HFFc6 (cell line): ENCODE measurements around the gene TDP1. TPM values are rescaled to one million over a fixed set of nuclear protein-coding genes. Genes with fewer than 3 reads are reported as not detected.
A peak's percentile ranks its signal among the peaks of the same experiment; 100 is the strongest.

Experiments used
- DNase-seq: peaks from one replicate; pipeline ENCODE4 v3.0.0-alpha.2; 2018
- H3K27ac Mint-ChIP-seq: 2 replicates; pipeline ENCODE4 v1.8.0; 2020; ENCODE audit warnings: mild to moderate bottlenecking, mixed read lengths
- H3K27me3 Mint-ChIP-seq: 2 replicates; pipeline ENCODE4 v1.8.0; 2021; ENCODE audit warnings: mild to moderate bottlenecking, moderate library complexity, mixed read lengths; ENCODE audit not compliant: insufficient read depth
- H3K36me3 Mint-ChIP-seq: 2 replicates; pipeline ENCODE4 v1.8.0; 2021; ENCODE audit warnings: low read depth, mixed read lengths
- H3K4me1 Mint-ChIP-seq: 2 replicates; pipeline ENCODE4 v1.8.0; 2020; ENCODE audit warnings: low read depth, mixed read lengths
- H3K4me3 Mint-ChIP-seq: 2 replicates; pipeline ENCODE4 v1.8.0; 2020; ENCODE audit warnings: mild to moderate bottlenecking, moderate library complexity, mixed read lengths
- H3K9me3 Mint-ChIP-seq: 2 replicates; pipeline ENCODE4 v1.8.0; 2020; ENCODE audit warnings: mild to moderate bottlenecking, mixed read lengths
- CTCF ChIP-seq: fragments of 200-600 bp; sonication (generic); IDR thresholded peaks from 2 replicates; pipeline ENCODE4 v1.5.0; 2021; ENCODE audit warnings: antibody characterized with exemption, mild to moderate bottlenecking
- long read RNA-seq: library from polyadenylated mRNA; unstranded; transcript quantifications from one replicate; pipeline ENCODE4 v2.0.0, GENCODE V29; 2019
- total RNA-seq, 6 experiments: library from RNA; stranded (reverse); fragmentation: NEBNext Ultra II Directional; extraction: Animal tissue kit (Norgen Biotek cat#: 25700); gene quantifications; 2 replicates in 1 of 6; 3 replicates in 5 of 6; pipeline ENCODE4 v1.2.3, GENCODE V29; 2021

Gene TDP1
- 10 to 100 TPM; 20.3 to 28.3 (median 23.3) TPM for total RNA-seq
- long read RNA-seq, transcript TDP1-203 (16 exons, 2,068 nt) = major isoform, 10 of 27 reads
- long read RNA-seq, partial matches to known transcripts = 11 of 27 reads
- long read RNA-seq, other reads (novel, unspliced or antisense) = 5 of 27 reads

GRCh38 chr14:89955745-89956660 is at the start of gene TDP1:
Gene TDP1, plus strand, starts transcription at chr14:89955927. Its CDS starts 7,188 bp downstream, at chr14:89963115.
- DNase-seq = peak; percentile 93
- Mint-ChIP-seq H3K27me3 (peaks cover 2% of the 10 kb centered on the region; the same call in 1 of the 2 replicates), H3K9me3 (no peaks in the 10 kb centered on the region), H3K36me3 (peaks cover 24% of the 10 kb centered on the region), H3K27ac (peak within 1 kb of the TSS; percentile 97), H3K4me3 (peak within 1 kb of the TSS; percentile 92), H3K4me1 (peaks cover 50% of the 10 kb centered on the region)
- no peak; the same call in 1 of the 2 replicates for TF ChIP-seq CTCF

DNA sequence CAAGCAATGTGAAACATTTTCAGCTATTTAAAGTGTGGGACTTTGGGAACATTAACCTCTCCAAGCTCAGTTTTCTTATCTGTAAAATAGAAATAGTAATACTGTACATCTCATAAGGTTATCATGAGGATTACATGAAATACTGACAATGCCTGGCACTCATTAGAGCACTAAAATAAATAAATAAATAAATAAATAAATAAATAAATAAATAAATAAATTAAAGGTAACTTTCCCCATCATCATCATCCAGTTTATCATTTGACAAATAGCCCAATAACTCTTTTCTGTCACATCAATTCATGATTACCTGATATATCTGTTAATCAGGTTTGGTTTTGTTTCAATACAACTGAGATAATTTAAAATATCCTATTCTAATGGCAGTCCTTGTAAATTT is 49.7 kb upstream of the TDP1 start:
- TF ChIP-seq CTCF = no peak
- peaks cover 4% of the 10 kb centered on the region for H3K36me3 Mint-ChIP-seq
- peaks cover 34% of the 10 kb centered on the region for H3K4me1 Mint-ChIP-seq
- no peaks in the 10 kb centered on the region for H3K27me3 Mint-ChIP-seq
- no peak for DNase-seq
- H3K4me3 Mint-ChIP-seq = no peak overlapping the region
- no peak overlapping the region for H3K27ac Mint-ChIP-seq
- H3K9me3 Mint-ChIP-seq = no peaks in the 10 kb centered on the region

GRCh38 chr14:89907655-89908054 is 48.1 kb upstream of the TDP1 start:
- H3K9me3 Mint-ChIP-seq = no peaks in the 10 kb centered on the region
- H3K27ac Mint-ChIP-seq = no peak overlapping the region
- DNase-seq = no peak
- TF ChIP-seq CTCF = no peak
- no peak overlapping the region for H3K4me3 Mint-ChIP-seq
- H3K27me3 Mint-ChIP-seq = no peaks in the 10 kb centered on the region
- peaks cover 4% of the 10 kb centered on the region for H3K36me3 Mint-ChIP-seq
- peaks cover 46% of the 10 kb centered on the region for H3K4me1 Mint-ChIP-seq

GRCh38 chr14:89908712-89909450 is 46.8 kb upstream of the TDP1 start:
- H3K4me1 Mint-ChIP-seq = peaks cover 44% of the 10 kb centered on the region
- no peak overlapping the region for H3K27ac Mint-ChIP-seq
- peaks cover 4% of the 10 kb centered on the region for H3K36me3 Mint-ChIP-seq
- TF ChIP-seq CTCF = no peak
- no peaks in the 10 kb centered on the region for H3K27me3 Mint-ChIP-seq
- H3K4me3 Mint-ChIP-seq = no peak overlapping the region
- H3K9me3 Mint-ChIP-seq = no peaks in the 10 kb centered on the region
- no peak for DNase-seq

GRCh38 chr14:89909586-89909985 is 46.1 kb upstream of the TDP1 start:
- Mint-ChIP-seq H3K27ac (peak overlapping the region; percentile 27; the same call in 1 of the 2 replicates), H3K36me3 (peaks cover 4% of the 10 kb centered on the region), H3K4me1 (peaks cover 44% of the 10 kb centered on the region), H3K27me3 (no peaks in the 10 kb centered on the region), H3K4me3 (no peak overlapping the region), H3K9me3 (no peaks in the 10 kb centered on the region)
- no peak for DNase-seq
- TF ChIP-seq CTCF = no peak
